GM23248 (cell line): ENCODE measurements around the gene FTO. TPM values are rescaled to one million over a fixed set of nuclear protein-coding genes. Genes with fewer than 3 reads are reported as not detected.
A peak's percentile ranks its signal among the peaks of the same experiment; 100 is the strongest.

ENCODE experiments used
- DNase-seq: peaks from one replicate; pipeline ENCODE4 v3.0.0-alpha.2; 2015
- H2AFZ ChIP-seq: fragments of 200-600 bp; sonication (generic); 2 replicates; pipeline ENCODE4 v1.6.1; 2016; ENCODE audit warnings: antibody characterized with exemption
- H3F3A ChIP-seq: fragments of 200-600 bp; sonication (generic); 2 replicates; pipeline ENCODE4 v1.6.1; 2016; ENCODE audit warnings: mild to moderate bottlenecking, antibody characterized with exemption, mixed run types; ENCODE audit not compliant: insufficient read depth
- H3K27ac ChIP-seq: fragments of 200-600 bp; sonication (generic); 2 replicates; pipeline ENCODE4 v1.5.1; 2016; ENCODE audit warnings: mild to moderate bottlenecking
- H3K27me3 ChIP-seq: fragments of 200-600 bp; sonication (generic); replicated peaks from 2 replicates; pipeline ENCODE4 v1.6.1; 2016; ENCODE audit warnings: mild to moderate bottlenecking; ENCODE audit not compliant: insufficient read depth
- H3K36me3 ChIP-seq: fragments of 200-600 bp; sonication (generic); 2 replicates; pipeline ENCODE4 v1.6.1; 2016; ENCODE audit warnings: low read depth, mild to moderate bottlenecking
- H3K4me1 ChIP-seq: fragments of 200-600 bp; sonication (generic); 2 replicates; pipeline ENCODE4 v1.6.1; 2016; ENCODE audit warnings: mild to moderate bottlenecking; ENCODE audit not compliant: insufficient read depth
- H3K4me2 ChIP-seq: fragments of 200-600 bp; sonication (generic); one replicate; pipeline ENCODE4 v1.6.1; 2016; ENCODE audit warnings: mild to moderate bottlenecking; ENCODE audit not compliant: unreplicated experiment
- H3K4me3 ChIP-seq: fragments of 200-600 bp; sonication (generic); 2 replicates; pipeline ENCODE4 v1.5.1; 2016; ENCODE audit warnings: mild to moderate bottlenecking
- H3K79me2 ChIP-seq: fragments of 200-600 bp; sonication (generic); 2 replicates; pipeline ENCODE4 v1.6.1; 2016; ENCODE audit warnings: mild to moderate bottlenecking; ENCODE audit not compliant: insufficient read depth
- H3K9ac ChIP-seq: fragments of 200-600 bp; sonication (generic); 2 replicates; pipeline ENCODE4 v1.6.1; 2016; ENCODE audit warnings: mild to moderate bottlenecking
- H3K9me2 ChIP-seq: fragments of 200-600 bp; sonication (generic); 2 replicates; pipeline ENCODE4 v1.6.1; 2016; ENCODE audit warnings: mixed run types, mild to moderate bottlenecking, moderate library complexity; ENCODE audit not compliant: insufficient read depth
- H3K9me3 ChIP-seq: fragments of 200-600 bp; sonication (generic); one replicate; pipeline ENCODE4 v1.6.1; 2017; ENCODE audit warnings: low read depth
- H4K20me1 ChIP-seq: fragments of 200-600 bp; sonication (generic); 2 replicates; pipeline ENCODE4 v1.6.0; 2016; ENCODE audit not compliant: insufficient read depth
- EZH2 ChIP-seq: fragments of 200-600 bp; sonication (generic); IDR thresholded peaks from 2 replicates; pipeline ENCODE4 v1.6.1; 2018; ENCODE audit warnings: antibody characterized with exemption, mild to moderate bottlenecking; ENCODE audit not compliant: insufficient read depth, poor library complexity, severe bottlenecking
- EZH2phosphoT487 ChIP-seq: fragments of 200-600 bp; sonication (generic); IDR thresholded peaks from 2 replicates; pipeline ENCODE4 v1.6.1; 2018; ENCODE audit warnings: antibody characterized with exemption, moderate library complexity, mild to moderate bottlenecking, low read depth; ENCODE audit not compliant: insufficient read depth
- WGBS, 2 experiments: methylation state at CpG; one replicate each; pipeline ENCODE4 v1.1.6; 2015 to 2017; ENCODE audit warnings: low lambda C conversion rate in 2 of 2, low coverage in 1 of 2; ENCODE audit errors: missing lambda C conversion rate in 2 of 2; 5-methylcytosine and 5-hydroxymethylcytosine counted together
- in situ Hi-C: fragments of 300-500 bp; cut with MboI; formaldehyde crosslinking; loops from 2 replicates; pipeline ENCODE4 v1.15.0; 2020
- polyA plus RNA-seq: library from polyadenylated mRNA; unstranded; fragments of >200 nt; fragmentation: Nextera tagmentation; extraction: Ambion mirVana; gene quantifications from 2 replicates; pipeline ENCODE4 v1.2.1, GENCODE V29; 2016
- total RNA-seq: library from RNA; depleted of rRNA; stranded (reverse); fragments of >200 nt; shearing (Covaris generic); gene quantifications from 2 replicates; pipeline ENCODE4 v1.2.3, GENCODE V29; 2014

FTO gene
- total and polyA plus RNA-seq, 2 experiments from 2014 or later = 85.3 to 99.2 TPM

DNA sequence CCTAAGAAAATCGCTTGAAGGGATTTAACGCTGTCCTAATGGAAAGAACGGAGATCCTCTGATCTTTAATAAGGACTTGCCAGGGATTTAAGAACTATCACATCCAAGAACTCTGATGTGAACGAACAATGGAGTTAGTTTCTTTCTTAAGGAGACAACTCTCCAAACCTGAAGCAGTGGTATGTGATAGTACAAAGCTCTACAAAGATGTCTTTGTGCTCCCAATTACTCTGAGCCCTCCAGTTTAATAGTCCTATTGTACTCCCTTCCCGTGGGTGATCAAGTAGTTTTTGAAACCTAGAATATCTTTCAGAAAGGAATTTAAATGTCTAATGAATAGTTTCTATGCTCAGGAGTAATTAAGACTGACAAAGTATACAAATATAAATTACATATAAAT, 123.8 kb downstream of the FTO start:
- Histone ChIP-seq H4K20me1 (no peaks in the 10 kb centered on the region), H3K9me3 (no peaks in the 10 kb centered on the region), H3F3A (peaks cover 14% of the 10 kb centered on the region), H3K36me3 (no peaks in the 10 kb centered on the region; the same call in 1 of the 2 replicates), H3K4me1 (peaks cover 14% of the 10 kb centered on the region), H3K9me2 (no peaks in the 10 kb centered on the region), H3K9ac (no peak overlapping the region), H2AFZ (no peak overlapping the region), H3K4me2 (no peak overlapping the region), H3K4me3 (no peak overlapping the region), H3K79me2 (peaks cover 81% of the 10 kb centered on the region), H3K27ac (no peak overlapping the region), H3K27me3 (no peaks in the 10 kb centered on the region)
- 41 to 43% methylated on average over 5 of the region's 5 CpGs for WGBS, 2 experiments
- no peak for DNase-seq
- no peak for TF ChIP-seq EZH2
- no peak for TF ChIP-seq EZH2phosphoT487
- in situ Hi-C loops = no loop called here

DNA sequence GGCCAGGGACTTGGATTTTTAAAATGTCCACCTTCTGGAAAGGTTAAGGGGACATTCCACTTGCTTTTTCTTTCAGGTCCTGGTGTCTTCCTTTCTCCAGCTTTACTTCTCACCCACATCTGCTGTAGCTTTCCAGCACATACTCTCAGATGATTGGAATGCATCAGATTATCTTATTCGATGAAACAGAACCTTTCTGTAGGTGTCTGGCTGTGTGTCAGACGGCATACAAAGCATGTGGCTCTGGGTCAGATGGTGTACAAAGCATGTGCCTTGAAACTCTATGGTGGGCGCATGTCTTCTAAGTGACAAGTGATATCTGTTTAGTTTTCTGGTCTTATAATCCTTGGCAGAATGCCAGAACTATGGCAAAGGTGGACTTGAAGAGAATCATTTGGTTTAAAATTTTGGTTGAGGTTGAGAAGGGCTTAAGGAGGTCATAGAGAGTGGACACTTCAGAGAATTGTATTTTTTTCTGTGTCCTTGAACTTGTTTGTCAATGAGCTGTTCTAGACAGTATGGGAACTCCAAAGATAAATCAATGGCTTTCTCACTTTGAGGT, 125.3 kb downstream of the FTO start:
- in situ Hi-C loops = no loop called here
- Histone ChIP-seq H3K4me3 (no peak overlapping the region), H4K20me1 (no peaks in the 10 kb centered on the region), H3K4me2 (no peak overlapping the region), H3K27ac (no peak overlapping the region), H3K27me3 (no peaks in the 10 kb centered on the region), H3K79me2 (peaks cover 87% of the 10 kb centered on the region), H3F3A (no peaks in the 10 kb centered on the region), H3K9me2 (no peaks in the 10 kb centered on the region), H3K9ac (no peak overlapping the region), H3K4me1 (0 out of 2 replicates have a peak, but pooled peaks cover 5% of the 10 kb centered on the region), H3K36me3 (no peaks in the 10 kb centered on the region; the same call in 1 of the 2 replicates), H3K9me3 (no peaks in the 10 kb centered on the region), H2AFZ (no peak overlapping the region)
- 23 to 26% methylated on average over 3 of the region's 3 CpGs for WGBS, 2 experiments
- TF ChIP-seq EZH2 (no peak), EZH2phosphoT487 (no peak)
- peak; percentile 65 for DNase-seq

GRCh38 chr16:53832896-53833544, 129.1 kb downstream of the FTO start:
- no peaks in the 10 kb centered on the region for H3K9me3 ChIP-seq
- no peak for DNase-seq
- no peak for TF ChIP-seq EZH2phosphoT487
- H3K9ac ChIP-seq = no peak overlapping the region
- H3K9me2 ChIP-seq = no peaks in the 10 kb centered on the region
- H2AFZ ChIP-seq = no peak overlapping the region
- H3K4me3 ChIP-seq = no peak overlapping the region
- H3K27me3 ChIP-seq = no peaks in the 10 kb centered on the region
- WGBS, 2 experiments = 99% methylated on average over 9 of the region's 9 CpGs
- H3K79me2 ChIP-seq = peaks cover 87% of the 10 kb centered on the region
- H3K4me2 ChIP-seq = no peak overlapping the region
- no peaks in the 10 kb centered on the region for H3F3A ChIP-seq
- no peaks in the 10 kb centered on the region for H4K20me1 ChIP-seq
- no peaks in the 10 kb centered on the region; the same call in 1 of the 2 replicates for H3K36me3 ChIP-seq
- 0 out of 2 replicates have a peak, but pooled peaks cover 5% of the 10 kb centered on the region for H3K4me1 ChIP-seq
- in situ Hi-C loops = no loop called here
- H3K27ac ChIP-seq = no peak overlapping the region

DNA sequence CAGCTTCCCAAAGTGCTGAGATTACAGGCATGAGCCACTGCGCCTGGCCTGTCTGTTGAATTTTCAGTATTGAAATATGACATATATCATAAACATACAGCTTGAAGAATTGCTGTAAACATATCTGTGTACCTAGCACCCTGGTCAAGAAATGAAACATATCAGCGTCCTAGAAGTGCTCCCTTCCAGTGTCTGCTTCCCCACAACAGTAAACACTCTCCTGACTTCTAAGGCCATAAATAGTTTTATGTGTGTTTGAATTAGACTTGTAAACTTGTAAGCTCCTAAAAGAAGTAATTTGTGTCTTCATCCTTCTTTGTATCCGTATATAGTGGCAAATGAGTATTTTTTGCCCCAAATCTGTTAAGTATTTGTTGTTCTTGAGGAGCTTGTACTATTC, 132.2 kb downstream of the FTO start:
- Histone ChIP-seq H3K4me2 (no peak overlapping the region), H3K27me3 (no peaks in the 10 kb centered on the region), H3K36me3 (no peaks in the 10 kb centered on the region; the same call in 1 of the 2 replicates), H3F3A (no peaks in the 10 kb centered on the region), H2AFZ (no peak overlapping the region), H3K79me2 (peaks cover 60% of the 10 kb centered on the region), H3K4me1 (no peaks in the 10 kb centered on the region), H3K9me3 (no peaks in the 10 kb centered on the region), H3K27ac (no peak overlapping the region), H4K20me1 (no peaks in the 10 kb centered on the region), H3K9ac (no peak overlapping the region), H3K4me3 (no peak overlapping the region), H3K9me2 (no peaks in the 10 kb centered on the region)
- TF ChIP-seq EZH2phosphoT487 = no peak
- no peak for TF ChIP-seq EZH2
- 89% methylated on average over 3 of the region's 3 CpGs for WGBS, 2 experiments
- in situ Hi-C loops = no loop called here
- DNase-seq = no peak
